Measurements from ENCODE around the gene TMEM44.
"Not testable (repeated sequence)": the region's sequence is repeated elsewhere in the genome, so short reads cannot be mapped to it uniquely, and the experiment has no call there.

Gene TMEM44

GRCh38 chr3:194608981-194609380 lies 24.2 kb downstream of the TMEM44 start:
- no peak for DNase-seq (ENCODE audit: low read depth)

- DNase-seq (ENCODE audit: low read depth), result no peak
These were observed 25.4 kb downstream of the TMEM44 start for GRCh38 chr3:194607592-194608389.

- no peak for DNase-seq (ENCODE audit: low read depth)
These were observed 26.3 kb downstream of the TMEM44 start for GRCh38 chr3:194606941-194607340.

GRCh38 chr3:194606163-194606562 lies 27.1 kb downstream of the TMEM44 start:
- DNase-seq (ENCODE audit: low read depth), result no peak

GRCh38 chr3:194605314-194605713 lies 27.9 kb downstream of the TMEM44 start:
- DNase-seq (ENCODE audit: low read depth), result not testable (repeated sequence)

- no peak for DNase-seq (ENCODE audit: low read depth)
These were observed 28.4 kb downstream of the TMEM44 start for GRCh38 chr3:194604837-194605236.

GRCh38 chr3:194604126-194604525 lies 29.1 kb downstream of the TMEM44 start:
- no peak for DNase-seq (ENCODE audit: low read depth)

GRCh38 chr3:194602669-194603171 lies 30.5 kb downstream of the TMEM44 start:
- no peak for DNase-seq (ENCODE audit: low read depth)

GRCh38 chr3:194598771-194599557 lies 34.3 kb downstream of the TMEM44 start:
- no peak for DNase-seq (ENCODE audit: low read depth)

- DNase-seq (ENCODE audit: low read depth), result no peak
These were observed 36.3 kb downstream of the TMEM44 start for GRCh38 chr3:194596906-194597305.

- no peak for DNase-seq (ENCODE audit: low read depth)
These were observed 40.1 kb downstream of the TMEM44 start for GRCh38 chr3:194592798-194593752.

- no peak for DNase-seq (ENCODE audit: low read depth)
These were observed 44.5 kb downstream of the TMEM44 start for GRCh38 chr3:194588741-194589140.

- no peak for DNase-seq (ENCODE audit: low read depth)
These were observed 45.0 kb downstream of the TMEM44 start for GRCh38 chr3:194588236-194588635.

- DNase-seq (ENCODE audit: low read depth), result no peak
These were observed 45.7 kb downstream of the TMEM44 start for GRCh38 chr3:194587438-194587931.

GRCh38 chr3:194586836-194587235 lies 46.4 kb downstream of the TMEM44 start:
- DNase-seq (ENCODE audit: low read depth), result no peak

- no peak for DNase-seq (ENCODE audit: low read depth)
These were observed 47.3 kb downstream of the TMEM44 start for GRCh38 chr3:194585880-194586281.

- no peak for DNase-seq (ENCODE audit: low read depth)
These were observed 48.4 kb downstream of the TMEM44 start for GRCh38 chr3:194584866-194585265.

GRCh38 chr3:194584320-194584776 lies 48.9 kb downstream of the TMEM44 start:
- no peak for DNase-seq (ENCODE audit: low read depth)

- DNase-seq (ENCODE audit: low read depth), result no peak
These were observed 50.9 kb downstream of the TMEM44 start for GRCh38 chr3:194582196-194582905.

- no peak for DNase-seq (ENCODE audit: low read depth)
These were observed 54.1 kb downstream of the TMEM44 start for GRCh38 chr3:194579091-194579606.

Data from activated T-cell treated with anti-CD3 and anti-CD28 coated beads for 24 hours (primary cell).